B cell (primary cell): ENCODE measurements around the gene C1orf185. TPM values are rescaled to one million over a fixed set of nuclear protein-coding genes. Genes with fewer than 3 reads are reported as not detected.
"Not testable (repeated sequence)": the region's sequence is repeated elsewhere in the genome, so short reads cannot be mapped to it uniquely, and the experiment has no call there.

ENCODE experiments used
- ATAC-seq: fragments of 200-7000 bp; cut with Tn5 transposase; one replicate; pipeline ENCODE4 v1.10.0; 2021; ENCODE audit warnings: low read depth, mild to moderate bottlenecking, moderate number of reproducible peaks, moderate library complexity
- CTCF ChIA-PET: fragments of 350-600 bp; sonication (Branson Sonifier 250); formaldehyde crosslinking; loops from one replicate; lab custom pipeline; 2021; ENCODE audit warnings: antibody characterized with exemption, inconsistent platforms; lab: Charles Lee
- POLR2A ChIA-PET: fragments of 350-600 bp; sonication (Branson Sonifier 250); formaldehyde crosslinking; loops from one replicate; lab custom pipeline; 2021; ENCODE audit warnings: antibody characterized with exemption; lab: Charles Lee
- DNase-seq: peaks from one replicate; pipeline ENCODE4 v3.0.0; 2013
- H2AFZ ChIP-seq: 2 replicates; pipeline ENCODE4 v1.6.1; 2012; ENCODE audit warnings: mild to moderate bottlenecking, low read depth, low read length; ENCODE audit not compliant: insufficient read depth, poor library complexity, severe bottlenecking
- H3K27ac ChIP-seq, 2 donors: 1 replicate in 1 of 2; 2 replicates in 1 of 2; pipeline ENCODE4 v1.5.1; 2012 to 2013; ENCODE audit warnings: low read length in 2 of 2, mild to moderate bottlenecking in 2 of 2, moderate library complexity in 1 of 2
- H3K27me3 ChIP-seq, 4 experiments: fragments of 200-600 bp in 1 of 4; sonication (generic) in 1 of 4; replicated peaks in 1 of 4; 1 replicate in 2 of 4; 2 replicates in 2 of 4; pipeline versions ENCODE4 v1.6.1 to v1.7.0; 2013 to 2016; ENCODE audit warnings: low read length in 3 of 4, mild to moderate bottlenecking in 2 of 4, mixed read lengths in 1 of 4, moderate library complexity in 1 of 4; ENCODE audit not compliant: insufficient read depth in 4 of 4, control insufficient read depth in 3 of 4; ENCODE audit errors: control extremely low read depth in 1 of 4
- H3K36me3 ChIP-seq, 2 experiments: replicated peaks in 1 of 2; 1 replicate in 1 of 2; 2 replicates in 1 of 2; pipeline versions ENCODE4 v1.6.1 to v1.7.1; 2013; ENCODE audit warnings: low read length in 1 of 2; ENCODE audit not compliant: insufficient read depth in 2 of 2, control insufficient read depth in 1 of 2; ENCODE audit errors: control extremely low read depth in 1 of 2, extremely low read depth in 1 of 2
- H3K4me1 ChIP-seq, 2 donors: fragments of 200-600 bp in 1 of 2; sonication (generic) in 1 of 2; 1 replicate in 1 of 2; 2 replicates in 1 of 2; pipeline versions ENCODE4 v1.5.1 to v1.6.1; 2013 to 2017; ENCODE audit warnings: low read length in 2 of 2; ENCODE audit not compliant: control insufficient read depth in 2 of 2, insufficient read depth in 2 of 2
- H3K4me2 ChIP-seq: replicated peaks from 2 replicates; pipeline ENCODE3; 2012; ENCODE audit warnings: mild to moderate bottlenecking, low read depth, low read length; ENCODE audit not compliant: poor library complexity, severe bottlenecking
- H3K4me3 ChIP-seq, 5 experiments: fragments of 200-600 bp in 1 of 5; sonication (generic) in 1 of 5; 1 replicate in 3 of 5; 2 replicates in 2 of 5; pipeline versions ENCODE4 v1.5.1 to v1.7.0; 2011 to 2016; ENCODE audit warnings: low read length in 4 of 5, mild to moderate bottlenecking in 4 of 5, low read depth in 2 of 5, control low read depth in 1 of 5, moderate library complexity in 1 of 5; ENCODE audit not compliant: insufficient read depth in 1 of 5; ENCODE audit errors: control extremely low read depth in 1 of 5, extremely low read depth in 1 of 5
- H3K79me2 ChIP-seq: fragments of 200-600 bp; sonication (generic); one replicate; pipeline ENCODE4 v1.6.0; 2016; ENCODE audit warnings: low read length; ENCODE audit not compliant: control insufficient read depth, insufficient read depth
- H3K9ac ChIP-seq: fragments of 200-600 bp; sonication (generic); 2 replicates; pipeline ENCODE4 v1.6.1; 2017; ENCODE audit warnings: mild to moderate bottlenecking, low read length, moderate library complexity
- H3K9me3 ChIP-seq, 3 donors: one replicate each; pipeline versions ENCODE4 v1.6.1 to v1.7.1; 2013; ENCODE audit warnings: low read length in 2 of 3; ENCODE audit not compliant: control insufficient read depth in 2 of 3, insufficient read depth in 1 of 3; ENCODE audit errors: control extremely low read depth in 1 of 3
- H4K20me1 ChIP-seq: 2 replicates; pipeline ENCODE4 v1.6.0; 2012; ENCODE audit warnings: mild to moderate bottlenecking, low read length; ENCODE audit not compliant: insufficient read depth, control insufficient read depth, poor library complexity, severe bottlenecking
- H3K27ac Mint-ChIP-seq: one replicate; pipeline ENCODE4 v1.8.0; 2021; ENCODE audit warnings: mixed read lengths
- H3K27me3 Mint-ChIP-seq: one replicate; pipeline ENCODE4 v1.8.0; 2021; ENCODE audit warnings: mixed read lengths
- H3K4me1 Mint-ChIP-seq: one replicate; pipeline ENCODE4 v1.8.0; 2021; ENCODE audit warnings: mixed read lengths
- H3K4me3 Mint-ChIP-seq: one replicate; pipeline ENCODE4 v1.8.0; 2021; ENCODE audit warnings: mixed read lengths
- H3K9me3 Mint-ChIP-seq: one replicate; pipeline ENCODE4 v1.8.0; 2022; ENCODE audit warnings: mixed read lengths; ENCODE audit not compliant: insufficient read depth
- CTCF ChIP-seq: fragments of 200-600 bp; IDR thresholded peaks from one replicate; pipeline ENCODE4 v1.8.0; 2022; ENCODE audit warnings: antibody characterized with exemption, mild to moderate bottlenecking
- EZH2 ChIP-seq: IDR thresholded peaks from 2 replicates; pipeline ENCODE4 v1.6.1; 2012; ENCODE audit warnings: borderline replicate concordance, low read depth, mild to moderate bottlenecking, moderate library complexity, low read length; ENCODE audit not compliant: insufficient read depth, poor library complexity, severe bottlenecking
- WGBS: methylation state at CpG from one replicate; pipeline ENCODE4 v1.1.5; 2013; ENCODE audit warnings: missing lambda C conversion rate; ENCODE audit not compliant: insufficient coverage; 5-methylcytosine and 5-hydroxymethylcytosine counted together
- intact Hi-C: fragments of 100-400 bp; cut with micrococcal nuclease; formaldehyde crosslinking; loops from one replicate; pipeline ENCODE4 v1.10.0; 2022
- polyA plus RNA-seq: library from polyadenylated mRNA; depleted of rRNA; stranded (reverse); fragments of >200 nt; gene quantifications from 2 replicates; pipeline ENCODE4 v1.2.3, GENCODE V29; 2012
- total RNA-seq, 2 donors: library from RNA; stranded (reverse); fragments of 120-200 nt in 1 of 2; gene quantifications; 1 replicate in 1 of 2; 2 replicates in 1 of 2; pipeline versions ENCODE4 v1.2.3 to v1.2.4, GENCODE V29; 2013 to 2022

C1orf185 gene
- total and polyA plus RNA-seq, 2 donors (not counting 1 experiment from before 2014, with no cell fraction given), result not detected

DNA sequence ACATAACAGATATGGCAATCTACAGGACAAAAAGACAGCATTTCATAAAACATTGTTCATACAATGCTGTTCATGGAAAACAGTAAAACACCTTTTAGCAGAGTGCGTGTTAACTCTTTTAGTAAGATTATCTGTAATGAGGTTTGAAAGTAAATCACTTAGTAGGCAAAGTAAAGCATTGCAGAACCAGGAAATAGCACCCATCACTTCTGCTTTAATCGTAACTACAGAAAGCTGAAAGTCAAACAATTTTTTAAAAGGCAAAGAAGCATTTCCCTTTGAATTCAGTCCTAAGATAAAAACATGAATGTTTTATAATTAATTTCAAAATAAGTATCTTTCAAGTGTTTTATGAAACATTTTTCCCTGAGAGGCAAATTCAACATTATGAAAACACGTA, 70.8 kb downstream of the C1orf185 start:
- no peak overlapping the region for H3K4me3 ChIP-seq
- ChIA-PET CTCF (no interaction called here), POLR2A (no interaction called here)
- no peak for ATAC-seq
- no peaks in the 10 kb centered on the region for H3K79me2 ChIP-seq
- no peak overlapping the region for H2AFZ ChIP-seq
- 100% methylated on average over 1 of the region's 3 CpGs for WGBS
- Mint-ChIP-seq H3K9me3 (no peaks in the 10 kb centered on the region), H3K4me3 (no peak overlapping the region), H3K27me3 (peaks cover 34% of the 10 kb centered on the region), H3K4me1 (peaks cover 2% of the 10 kb centered on the region), H3K27ac (no peak overlapping the region)
- DNase-seq, result no peak
- peaks cover 0 to 10% (median 2%) of the 10 kb centered on the region in 4 experiments for H3K27me3 ChIP-seq
- intact Hi-C loops, result no loop called here
- H4K20me1 ChIP-seq, result no peaks in the 10 kb centered on the region
- TF ChIP-seq CTCF (no peak), EZH2 (no peak)
- peaks cover 0 to 4% of the 10 kb centered on the region in 2 donors for H3K4me1 ChIP-seq
- H3K9me3 ChIP-seq, result no peaks in the 10 kb centered on the region
- no peak overlapping the region for H3K9ac ChIP-seq
- H3K4me2 ChIP-seq, result no peak overlapping the region
- H3K36me3 ChIP-seq, result no peaks in the 10 kb centered on the region
- H3K27ac ChIP-seq, result no peak overlapping the region

DNA sequence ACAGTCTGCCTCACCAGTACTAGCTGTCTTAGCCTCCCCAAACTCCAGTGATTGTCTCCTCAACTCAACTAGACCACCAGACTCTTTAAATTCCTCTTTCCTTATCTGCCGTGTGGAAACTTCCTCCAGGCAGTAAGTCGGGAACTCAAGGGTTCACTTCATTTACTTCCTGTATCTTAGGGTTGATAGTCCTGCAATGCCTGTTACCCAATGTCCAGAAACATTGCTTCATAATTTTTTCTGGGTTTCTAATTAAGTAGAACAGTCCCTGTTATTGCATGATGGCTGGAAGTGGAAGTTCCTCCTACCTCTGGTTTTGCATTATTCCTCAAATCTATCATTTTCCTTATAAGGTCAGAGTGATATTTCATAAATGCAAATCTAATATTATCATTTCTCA, 73.2 kb downstream of the C1orf185 start:
- peaks cover 0 to 17% (median 2%) of the 10 kb centered on the region in 4 experiments for H3K27me3 ChIP-seq
- ChIA-PET POLR2A (no interaction called here), CTCF (interaction anchor here (1.3 to 7.6 kb wide), 2 partner anchors 16 to 302 kb away, joined by 4 to 62 read pairs; no protein-coding TSS in a partner anchor)
- no peaks in the 10 kb centered on the region for H3K79me2 ChIP-seq
- H3K4me2 ChIP-seq, result no peak overlapping the region
- no peak for TF ChIP-seq EZH2
- no peak for TF ChIP-seq CTCF
- H2AFZ ChIP-seq, result no peak overlapping the region
- H3K4me1 ChIP-seq, result peaks cover 0 to 4% of the 10 kb centered on the region in 2 donors
- H3K9me3 ChIP-seq, result no peaks in the 10 kb centered on the region
- no peaks in the 10 kb centered on the region for H4K20me1 ChIP-seq
- no peak overlapping the region for H3K9ac ChIP-seq
- H3K4me3 ChIP-seq, result no peak overlapping the region
- no peaks in the 10 kb centered on the region for H3K36me3 ChIP-seq
- intact Hi-C loops, result no loop called here
- H3K4me1 Mint-ChIP-seq, result peaks cover 2% of the 10 kb centered on the region
- 0% methylated on average over 1 of the region's 2 CpGs for WGBS
- H3K27ac ChIP-seq, result no peak overlapping the region
- no peak overlapping the region for H3K4me3 Mint-ChIP-seq
- H3K9me3 Mint-ChIP-seq, result no peaks in the 10 kb centered on the region
- DNase-seq, result no peak
- no peak overlapping the region for H3K27ac Mint-ChIP-seq
- ATAC-seq, result no peak
- H3K27me3 Mint-ChIP-seq, result peaks cover 43% of the 10 kb centered on the region

DNA sequence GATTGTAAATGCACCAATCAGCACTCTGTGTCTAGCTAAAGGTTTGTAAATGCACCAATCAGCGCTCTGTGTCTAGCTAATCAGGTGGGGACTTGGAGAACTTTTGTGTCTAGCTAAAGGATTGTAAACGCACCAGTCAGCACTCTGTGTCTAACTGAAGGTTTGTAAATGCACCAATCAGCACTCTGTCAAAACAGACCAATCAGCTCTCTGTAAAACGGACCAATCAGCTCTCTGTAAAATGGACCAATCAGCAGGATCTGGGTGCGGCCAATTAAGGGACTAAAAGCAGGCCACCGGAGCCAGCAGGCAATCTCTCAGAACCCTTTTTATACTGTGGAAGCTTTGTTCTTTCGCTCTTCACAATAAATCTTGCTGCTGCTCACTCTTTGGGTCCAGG, 76.0 kb downstream of the C1orf185 start:
- H3K27ac ChIP-seq, H3K9me3 ChIP-seq, H3K79me2 ChIP-seq, H3K27ac Mint-ChIP-seq, H3K4me1 ChIP-seq, H3K36me3 ChIP-seq, H3K9ac ChIP-seq, POLR2A ChIA-PET, H3K4me3 ChIP-seq, H4K20me1 ChIP-seq, H3K9me3 Mint-ChIP-seq, H3K4me1 Mint-ChIP-seq, intact Hi-C loops, H3K4me2 ChIP-seq, H3K4me3 Mint-ChIP-seq, H2AFZ ChIP-seq, ATAC-seq, DNase-seq: not testable (repeated sequence)
- 97% methylated on average over 4 of the region's 6 CpGs for WGBS
- CTCF ChIA-PET, result interaction anchor here (7.6 kb wide), 1 partner anchor 13 kb away, joined by 62 read pairs; no protein-coding TSS in a partner anchor
- H3K27me3 ChIP-seq, result peaks cover 0 to 19% (median 2%) of the 10 kb centered on the region in 4 experiments
- peaks cover 43% of the 10 kb centered on the region for H3K27me3 Mint-ChIP-seq
